Islet of Langerhans (tissue), 1 donor: Measurements from ENCODE around the gene MRPS30.
"Not testable (repeated sequence)": the region's sequence is repeated elsewhere in the genome, so short reads cannot be mapped to it uniquely, and the experiment has no call there.

Experiments
- FAIRE-seq: peaks from one replicate; lab custom pipeline; 2011; peaks lifted over from hg19 to GRCh38; lab: Jason Lieb, UNC

Gene MRPS30

DNA sequence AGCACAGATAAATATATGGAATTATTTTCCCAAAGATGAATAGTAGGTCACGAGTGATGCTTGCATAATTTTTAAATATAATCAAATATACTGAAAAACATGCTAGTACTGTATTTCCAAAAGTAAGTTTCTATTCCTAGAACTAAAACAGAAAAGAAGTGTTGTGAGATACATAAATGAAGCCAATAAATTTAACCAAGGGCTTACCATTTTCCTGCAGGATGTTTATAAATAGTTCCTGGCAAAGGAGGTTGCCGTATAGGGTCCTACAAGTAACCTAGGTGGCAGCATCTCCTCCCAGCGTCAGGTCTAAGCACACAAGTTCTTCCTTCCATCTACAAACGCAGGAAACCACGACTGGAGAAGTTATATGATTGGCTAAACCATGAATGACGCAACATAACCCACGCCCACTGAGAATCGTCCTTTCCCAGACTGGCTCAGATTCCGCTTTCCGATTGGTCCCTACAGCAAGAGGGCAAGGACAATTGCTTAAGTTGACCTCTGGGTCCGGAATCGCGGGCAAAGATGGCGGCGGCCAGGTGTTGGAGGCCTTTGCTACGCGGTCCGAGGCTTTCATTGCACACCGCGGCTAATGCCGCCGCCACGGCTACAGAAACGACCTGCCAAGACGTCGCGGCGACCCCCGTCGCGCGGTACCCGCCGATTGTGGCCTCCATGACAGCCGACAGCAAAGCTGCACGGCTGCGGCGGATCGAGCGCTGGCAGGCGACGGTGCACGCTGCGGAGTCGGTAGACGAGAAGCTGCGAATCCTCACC, at the start of gene MRPS30:
MRPS30 (plus strand) TSS at position 513 of the 780 bp plus-strand sequence; CDS start at position 529, 16 bp downstream.
- FAIRE-seq, result peak; percentile 100

DNA sequence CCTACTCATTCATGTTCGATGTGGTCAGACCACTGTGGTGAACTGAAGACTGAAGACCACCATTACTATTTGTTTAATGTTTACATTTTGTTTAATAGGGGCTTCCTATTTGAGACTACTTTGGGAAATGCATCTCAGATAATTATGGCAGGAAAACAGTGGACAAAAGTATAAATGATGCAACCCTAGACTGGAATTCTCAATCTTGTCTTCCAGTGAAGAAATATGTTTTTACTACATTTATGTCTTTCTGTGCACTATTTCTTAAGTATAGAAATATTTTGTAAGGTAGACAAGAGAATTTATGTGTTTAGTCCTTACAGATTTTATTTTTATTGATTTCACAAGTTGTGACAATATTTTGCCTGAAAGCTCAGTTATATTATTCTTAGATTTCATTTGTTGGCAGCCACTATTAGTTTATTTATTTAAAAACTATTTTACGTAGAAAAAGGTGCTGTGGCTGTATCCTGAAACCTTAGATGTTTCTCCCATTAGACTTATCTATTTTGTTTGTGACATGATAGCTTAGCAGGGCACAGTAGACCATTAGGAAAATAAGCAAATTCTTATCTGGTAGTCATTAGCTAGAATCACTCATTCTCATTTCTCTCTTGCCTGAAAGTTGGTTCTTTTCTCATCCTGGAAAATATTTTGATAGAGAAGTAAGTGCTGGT, 39.4 kb upstream of the MRPS30 start:
- FAIRE-seq, result no peak

DNA sequence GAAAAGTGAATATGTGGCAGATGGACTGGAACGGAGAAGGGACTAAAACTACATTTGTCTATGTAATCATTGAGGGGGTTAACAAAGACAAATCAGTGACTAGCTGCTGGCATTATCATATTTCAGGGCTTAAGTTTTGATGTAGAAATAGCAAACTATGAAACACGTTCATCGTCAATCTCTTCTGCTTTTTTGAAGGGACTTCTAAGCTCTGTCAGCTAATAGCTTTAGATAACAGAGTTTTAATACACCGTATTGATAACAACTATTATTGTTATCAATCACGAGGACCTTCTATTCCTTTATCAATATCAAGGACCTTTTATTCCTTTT, 38.9 kb upstream of the MRPS30 start:
- FAIRE-seq, result no peak

DNA sequence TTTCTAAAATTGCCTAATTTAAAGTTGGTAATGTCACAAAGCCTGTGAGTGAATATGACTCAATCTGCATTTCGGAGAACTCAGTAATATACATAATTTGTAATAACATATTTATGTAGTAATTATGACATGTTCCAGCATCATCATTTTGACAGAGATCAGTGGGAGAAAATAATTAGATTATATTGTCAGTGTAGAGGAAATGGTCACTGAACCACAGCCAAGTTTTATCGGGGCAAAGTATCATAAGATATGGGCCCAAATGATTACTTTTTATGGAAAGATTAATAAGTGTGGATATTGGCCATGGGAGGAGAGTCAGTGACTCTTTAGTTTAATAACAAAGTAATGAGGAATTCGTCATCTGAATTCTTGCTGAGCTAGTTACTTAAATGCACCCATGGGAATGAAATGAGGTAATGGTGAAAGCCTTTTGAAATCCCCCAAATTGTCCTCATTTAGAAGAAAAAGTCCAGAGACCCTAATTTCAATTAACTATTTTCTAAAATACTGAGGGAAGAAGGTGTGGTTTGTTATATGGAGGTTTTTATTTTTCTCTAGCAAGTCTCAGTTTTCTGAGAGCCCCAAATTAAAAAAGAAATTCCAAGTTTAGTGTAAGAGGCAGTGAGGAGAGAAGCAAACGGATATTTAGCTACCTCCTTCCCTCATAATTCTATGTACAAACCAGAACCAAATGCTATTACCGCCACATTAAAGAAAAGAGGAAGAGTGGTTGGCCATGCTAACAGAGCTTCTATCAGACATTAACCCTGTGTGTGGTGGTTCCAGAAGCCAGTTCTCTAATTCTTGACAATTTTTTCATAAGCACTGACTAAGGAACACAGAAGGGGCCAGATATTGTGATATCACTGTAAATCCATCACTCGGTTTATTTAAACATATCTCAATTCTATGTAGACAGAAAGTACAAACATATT, 37.7 kb upstream of the MRPS30 start:
- FAIRE-seq, result no peak

DNA sequence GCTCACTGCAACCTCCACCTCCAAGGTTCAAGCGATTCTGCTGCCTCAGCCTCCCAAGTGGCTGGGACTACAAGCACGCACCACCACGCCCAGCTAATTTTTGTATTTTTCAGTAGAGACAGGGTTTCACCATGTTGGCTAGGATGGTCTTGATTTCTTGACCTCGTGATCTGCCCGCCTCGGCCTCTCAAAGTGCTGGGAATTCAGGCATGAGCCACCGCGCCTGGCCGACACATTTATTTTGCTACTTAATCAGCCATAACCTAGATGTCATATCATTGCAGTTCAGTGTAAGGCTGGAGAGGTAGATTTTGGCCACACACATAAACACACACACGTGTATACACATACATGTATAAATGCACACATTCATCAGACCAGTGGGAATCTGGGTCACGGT, 36.4 kb upstream of the MRPS30 start:
- FAIRE-seq, result not testable (repeated sequence)

DNA sequence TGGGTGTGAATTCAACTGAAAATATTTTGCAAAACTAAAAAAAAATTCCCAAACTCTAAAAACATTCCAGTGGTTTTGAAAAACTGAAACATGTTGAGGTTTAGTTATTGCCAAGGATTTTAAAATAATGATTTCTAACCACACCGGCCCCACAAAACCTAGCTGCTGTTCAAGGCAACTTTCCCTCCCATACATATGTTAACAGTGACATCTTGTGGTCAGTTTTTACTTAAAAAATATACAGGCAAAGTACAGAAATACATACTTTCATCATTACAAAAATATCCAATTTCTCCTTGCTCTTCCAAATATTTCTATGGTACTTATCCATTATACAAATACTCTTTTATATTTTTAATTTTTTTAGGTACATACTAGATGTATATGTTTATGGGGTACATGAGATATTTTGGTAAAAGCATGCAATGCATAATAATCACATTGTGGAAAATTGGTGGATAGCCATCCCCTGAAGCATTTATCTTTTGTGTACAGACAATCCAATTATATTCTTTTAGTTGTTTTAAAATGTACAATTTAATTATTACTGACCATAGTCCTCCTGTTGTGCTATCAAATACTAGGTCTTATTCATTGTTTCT, 34.4 kb upstream of the MRPS30 start:
- peak; percentile 95 for FAIRE-seq

DNA sequence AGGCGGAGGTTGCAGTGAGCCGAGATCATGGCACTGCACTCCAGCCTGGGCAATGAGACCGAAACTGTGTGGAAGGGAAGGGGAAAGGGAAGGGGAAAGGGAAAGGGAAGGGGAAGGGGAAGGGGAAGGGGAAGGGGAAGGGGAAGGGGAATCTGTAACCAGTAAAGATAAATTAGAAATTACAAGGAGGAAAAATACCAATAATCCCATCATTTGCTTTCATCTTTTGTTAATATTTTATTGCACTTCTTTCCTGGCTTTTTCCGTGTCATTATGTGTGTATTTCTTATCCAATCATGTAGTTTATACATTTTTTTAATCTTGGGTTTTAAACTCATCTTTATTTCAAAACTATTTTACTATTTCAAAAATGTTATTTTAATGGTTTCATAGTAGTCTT, 29.6 kb upstream of the MRPS30 start:
- no peak for FAIRE-seq

DNA sequence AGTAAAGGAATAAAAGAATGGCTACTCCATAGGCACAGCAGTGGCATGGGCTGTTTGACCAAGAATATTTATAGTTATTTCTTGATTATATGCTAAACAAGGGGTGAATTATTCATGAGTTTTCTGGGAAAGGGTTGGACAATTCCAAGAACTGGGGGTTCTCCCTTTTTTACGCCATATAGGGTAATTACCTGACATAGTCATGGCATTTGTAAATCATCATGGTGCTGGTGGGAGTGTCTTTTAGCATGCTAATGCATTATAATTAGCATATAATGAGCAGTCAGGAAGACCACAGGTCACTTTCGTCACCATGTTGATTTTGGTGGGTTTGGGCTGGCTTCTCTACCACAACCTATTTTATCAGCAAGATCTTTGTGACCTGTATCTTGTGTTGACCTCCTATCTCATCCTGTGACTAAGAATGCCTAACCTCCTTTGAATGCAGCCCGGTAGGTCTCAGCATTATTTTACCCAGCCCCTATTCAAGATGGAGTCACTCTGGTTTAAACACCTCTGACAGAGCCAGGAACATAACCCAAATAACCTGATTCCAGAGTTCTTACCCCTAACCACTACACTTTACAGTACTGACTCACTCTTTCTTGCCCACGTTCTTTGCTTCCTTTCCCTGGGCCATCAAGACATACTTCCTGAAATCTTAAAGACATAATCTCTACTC, 25.0 kb upstream of the MRPS30 start:
- FAIRE-seq, result no peak

DNA sequence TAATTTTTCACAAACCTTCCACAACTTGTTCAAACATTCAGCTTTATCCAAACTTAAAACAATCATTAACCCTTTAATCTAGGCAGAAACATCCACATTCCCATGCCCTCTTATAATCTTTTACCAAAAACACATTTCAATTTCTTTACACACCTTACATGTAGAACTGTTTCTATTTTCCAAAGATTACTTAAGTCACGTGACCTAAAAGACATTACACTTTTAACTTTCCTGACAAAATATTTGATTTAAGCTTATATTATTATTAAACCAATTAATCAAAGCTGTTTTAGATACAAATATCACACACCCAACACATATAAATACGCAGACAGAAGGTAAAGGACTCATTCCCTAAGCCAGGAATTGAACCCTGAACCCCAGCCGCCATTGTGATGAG, 21.0 kb upstream of the MRPS30 start:
- no peak for FAIRE-seq

DNA sequence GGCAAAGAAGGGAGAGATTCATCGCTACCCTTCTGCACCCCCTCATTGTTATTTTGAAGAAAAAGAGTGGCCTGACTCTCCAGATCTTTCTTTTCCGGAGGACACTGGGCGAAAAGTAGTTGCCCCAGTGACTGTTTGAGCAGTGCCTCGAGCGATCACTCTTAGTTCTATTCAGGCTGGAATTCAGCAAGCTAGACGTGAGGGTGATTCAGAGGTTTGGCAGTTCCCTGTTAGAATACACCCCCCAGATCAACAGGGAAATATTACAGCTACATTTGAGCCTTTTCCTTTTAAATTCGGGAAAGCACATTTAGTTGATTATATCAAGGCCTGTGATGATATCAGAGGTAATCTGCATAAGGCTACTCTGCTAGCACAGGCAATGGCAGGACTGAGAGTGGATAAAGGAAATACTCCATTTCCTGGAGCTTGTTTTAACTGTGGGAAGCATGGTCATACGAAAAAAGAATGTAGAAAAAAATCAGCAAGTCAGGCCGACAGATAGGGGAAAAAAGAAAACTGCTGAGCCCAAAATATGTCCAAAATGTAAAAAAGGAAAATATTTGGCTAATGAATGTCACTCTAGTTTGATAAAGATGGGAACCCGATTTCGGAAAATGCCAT, 19.3 kb upstream of the MRPS30 start:
- not testable (repeated sequence) for FAIRE-seq

DNA sequence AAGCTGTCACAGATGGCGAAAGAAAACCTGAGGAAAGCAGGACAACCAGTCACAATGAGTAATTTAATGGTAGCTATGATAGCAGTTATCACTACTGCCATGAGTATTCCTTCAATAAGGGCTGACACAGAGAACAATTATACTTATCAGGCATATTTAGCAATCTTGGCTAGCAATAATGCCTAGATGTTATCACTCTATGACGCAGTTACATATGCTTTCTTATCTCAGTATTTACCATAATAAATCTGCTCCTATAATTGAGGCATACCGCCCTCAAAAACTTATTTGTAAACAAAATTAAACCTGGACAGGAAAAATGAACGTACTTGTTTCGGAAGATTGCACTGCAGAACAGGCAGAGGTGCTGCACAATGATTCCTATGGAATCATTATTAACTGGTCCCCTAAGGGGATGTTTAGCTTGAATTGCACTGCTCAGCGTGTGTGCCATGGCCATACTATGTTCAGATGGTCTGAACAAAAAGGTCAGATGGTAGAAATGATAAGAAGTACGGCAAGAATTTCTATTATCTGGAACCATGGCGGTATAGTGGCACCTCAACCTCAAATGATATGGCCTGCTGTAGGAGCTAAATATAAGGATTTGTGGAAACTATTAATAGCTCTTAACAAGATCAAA, 16.6 kb upstream of the MRPS30 start:
- FAIRE-seq, result not testable (repeated sequence)

DNA sequence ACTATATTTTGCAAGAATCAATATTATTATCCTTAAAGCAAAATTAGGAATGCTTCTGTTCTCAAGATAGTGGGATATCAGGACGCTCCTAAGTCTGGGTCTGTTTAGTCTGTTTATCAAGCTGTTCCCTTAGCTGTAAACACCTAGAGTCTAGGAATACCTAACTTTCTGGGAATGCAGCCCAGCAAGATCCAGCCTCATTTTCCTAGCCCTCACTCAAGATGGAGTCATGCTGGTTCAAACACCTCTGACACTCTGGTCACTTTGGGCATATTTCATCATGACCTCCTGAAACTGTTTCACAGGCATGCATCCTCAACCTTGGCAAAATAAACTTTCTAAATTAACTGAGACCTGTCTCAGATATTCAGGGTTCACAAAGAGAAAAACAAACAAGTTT, 14.4 kb upstream of the MRPS30 start:
- FAIRE-seq, result no peak

DNA sequence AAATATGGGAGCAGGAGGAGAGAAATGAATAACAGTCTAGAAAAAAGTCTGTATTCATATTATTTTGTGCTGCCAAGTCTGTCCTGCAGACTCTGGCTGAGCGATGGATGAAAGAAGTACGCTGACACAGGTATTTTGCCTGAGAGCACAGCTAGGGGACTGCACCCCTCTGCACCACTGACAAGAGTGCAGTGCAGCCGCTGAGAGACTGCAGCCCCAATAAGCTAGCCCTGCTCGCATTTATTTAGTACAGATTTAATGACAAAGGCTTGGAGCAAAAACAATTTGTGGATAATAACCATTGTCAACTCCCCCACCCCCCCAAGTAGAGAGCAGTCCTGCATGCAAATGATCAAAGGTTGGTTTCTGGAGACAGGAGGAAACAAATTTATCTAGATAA, 13.3 kb upstream of the MRPS30 start:
- no peak for FAIRE-seq

DNA sequence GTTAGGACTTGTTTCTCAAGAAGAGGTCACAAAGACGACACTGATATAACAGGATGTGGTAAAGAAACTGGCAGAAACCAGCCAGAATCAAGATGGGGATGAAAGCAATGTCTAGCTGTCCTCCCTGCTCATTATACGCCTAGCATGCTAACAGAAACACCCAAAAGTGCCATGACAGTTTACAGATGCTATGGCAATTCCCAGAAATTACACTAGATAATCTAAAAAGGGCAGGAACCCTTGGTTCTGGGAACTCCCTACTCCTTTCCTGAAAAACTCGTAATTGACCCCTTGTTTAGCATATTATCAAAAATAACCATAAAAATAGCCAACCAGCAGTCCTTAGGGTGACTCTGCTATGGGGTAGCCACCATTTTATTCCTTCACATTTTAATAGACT, 10.9 kb upstream of the MRPS30 start:
- FAIRE-seq, result no peak

DNA sequence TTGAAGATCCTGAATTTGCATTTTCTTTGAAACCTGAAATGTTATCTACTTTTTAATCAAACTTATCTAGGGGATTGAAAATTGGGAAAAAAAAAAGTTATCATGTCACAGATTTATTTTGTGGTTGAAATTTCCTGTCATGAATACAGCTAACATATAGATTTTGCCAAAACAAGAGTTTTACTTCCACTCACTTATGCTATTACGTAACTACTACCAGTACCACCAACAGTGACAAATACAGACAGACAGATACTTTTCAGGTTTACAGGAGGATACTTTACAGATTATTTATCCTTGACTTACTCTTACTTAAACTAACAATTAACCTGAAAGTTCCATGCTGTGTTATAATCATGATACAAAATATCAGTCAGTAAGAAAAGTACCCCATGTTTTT, 6.8 kb upstream of the MRPS30 start:
- no peak for FAIRE-seq

DNA sequence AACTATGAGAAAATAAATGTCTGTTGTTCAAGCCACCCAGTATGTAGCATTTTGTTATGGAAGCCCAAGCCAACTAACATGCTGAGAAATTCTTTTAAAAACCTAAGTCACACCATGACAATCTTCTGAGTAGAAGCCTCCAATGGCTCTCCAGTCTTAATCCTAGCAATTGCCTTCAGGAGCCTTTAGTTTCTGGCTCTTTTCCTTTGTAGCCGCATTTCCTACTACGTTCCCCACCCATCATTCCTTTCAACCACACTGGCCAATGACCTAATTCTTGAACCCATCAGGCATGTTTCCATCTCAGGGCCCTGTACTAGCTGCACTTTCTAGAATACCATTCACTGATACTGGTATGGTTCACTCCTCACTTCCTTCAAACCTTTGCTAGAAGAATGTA, 2.1 kb upstream of the MRPS30 start:
- no peak for FAIRE-seq

DNA sequence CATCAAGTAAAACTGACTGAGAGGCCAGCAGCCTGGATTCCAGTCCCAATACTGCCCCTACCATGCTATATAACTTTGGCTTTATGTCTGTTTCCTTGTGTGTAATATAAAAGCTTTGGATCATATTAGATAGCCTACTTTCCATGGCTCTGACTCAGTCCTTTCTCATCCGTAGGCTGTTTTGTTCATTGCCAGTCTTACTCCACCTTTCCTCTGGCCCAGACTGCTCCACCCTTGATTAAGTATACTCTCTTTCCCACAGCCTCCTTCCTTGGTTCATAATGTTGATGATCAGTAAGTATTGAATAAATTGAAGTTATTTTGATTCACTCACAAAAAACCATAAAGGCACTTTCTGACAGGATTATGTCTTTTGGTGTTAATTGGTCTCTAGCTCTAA, 1.5 kb upstream of the MRPS30 start:
- peak; percentile 24 for FAIRE-seq

DNA sequence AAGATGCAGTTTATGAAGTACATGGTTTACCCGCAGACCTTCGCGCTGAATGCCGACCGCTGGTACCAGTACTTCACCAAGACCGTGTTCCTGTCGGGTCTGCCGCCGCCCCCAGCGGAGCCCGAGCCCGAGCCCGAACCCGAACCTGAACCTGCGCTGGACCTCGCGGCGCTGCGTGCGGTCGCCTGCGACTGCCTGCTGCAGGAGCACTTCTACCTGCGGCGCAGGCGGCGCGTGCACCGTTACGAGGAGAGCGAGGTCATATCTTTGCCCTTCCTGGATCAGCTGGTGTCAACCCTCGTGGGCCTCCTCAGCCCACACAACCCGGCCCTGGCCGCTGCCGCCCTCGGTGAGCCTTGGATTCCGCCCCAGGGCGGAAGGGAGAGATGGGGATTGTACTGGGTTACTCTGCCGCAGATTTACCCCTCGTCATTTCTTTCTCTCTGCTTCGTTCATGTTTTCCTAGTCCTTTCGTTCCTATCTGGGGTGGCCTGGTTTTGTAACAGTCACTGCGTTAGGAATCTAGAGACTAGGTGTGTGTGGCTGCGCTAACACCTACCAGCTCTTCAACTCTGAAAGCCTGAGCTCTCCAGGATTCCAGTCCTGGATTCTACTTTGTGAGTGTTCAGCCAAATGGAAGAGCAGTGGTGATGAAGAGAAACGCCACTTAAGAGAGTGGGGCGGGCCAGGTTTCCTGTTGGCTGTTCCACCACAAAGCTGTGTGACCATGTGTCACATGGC, 638 bp downstream of the MRPS30 start:
- no peak for FAIRE-seq

DNA sequence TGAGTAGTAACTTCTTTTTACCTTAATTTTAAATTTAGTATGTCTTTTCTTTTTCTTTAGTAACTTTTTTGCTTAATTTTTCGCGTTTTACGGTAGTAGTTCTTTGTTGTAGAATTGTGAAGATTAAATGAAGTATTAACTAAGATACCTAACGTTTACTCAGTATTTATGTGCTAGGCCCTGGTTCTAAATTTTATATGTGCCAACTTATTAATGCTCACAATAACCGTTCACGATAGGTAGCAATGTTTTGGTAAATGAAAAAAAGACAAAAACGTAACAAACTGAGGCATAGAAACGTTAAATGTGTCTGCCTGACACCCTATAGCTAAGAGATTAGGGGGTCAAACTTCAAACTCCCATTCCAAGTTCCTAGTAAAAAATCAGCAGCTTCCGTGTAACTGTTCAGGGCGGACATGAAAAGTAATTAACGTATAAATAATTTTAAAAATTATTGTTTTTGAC, 1.2 kb downstream of the MRPS30 start:
- FAIRE-seq, result peak; percentile 33

DNA sequence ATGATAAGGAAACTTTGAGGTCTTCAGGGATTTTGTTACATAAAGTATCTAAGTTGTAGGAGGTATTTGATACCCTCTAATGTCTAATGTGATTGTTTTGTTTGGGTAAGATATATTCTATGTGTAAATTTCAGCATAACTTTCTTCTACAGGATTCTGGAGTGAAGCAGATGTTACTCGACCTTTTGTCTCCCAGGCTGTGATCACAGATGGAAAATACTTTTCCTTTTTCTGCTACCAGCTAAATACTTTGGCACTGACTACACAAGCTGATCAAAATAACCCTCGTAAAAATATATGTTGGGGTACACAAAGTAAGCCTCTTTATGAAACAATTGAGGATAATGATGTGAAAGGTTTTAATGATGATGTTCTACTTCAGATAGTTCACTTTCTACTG, 6.0 kb downstream of the MRPS30 start:
- no peak for FAIRE-seq
